HG03108 (cell line): ENCODE data around the gene PCDH15.
"Not testable (repeated sequence)": the region's sequence is repeated elsewhere in the genome, so short reads cannot be mapped to it uniquely, and the experiment has no call there.

ENCODE experiments used
- ATAC-seq: cut with Tn5 transposase; IDR thresholded peaks from one replicate; pipeline ENCODE4 v1.9.1; 2021; ENCODE audit warnings: moderate library complexity; ENCODE audit not compliant: unreplicated experiment

The PCDH15 gene

GRCh38 chr10:54010337-54010933 is 790.6 kb downstream of the PCDH15 start:
- ATAC-seq = no peak

- ATAC-seq = no peak
These were observed 791.4 kb downstream of the PCDH15 start for GRCh38 chr10:54009672-54010071.

GRCh38 chr10:54002077-54002476 is 799.0 kb downstream of the PCDH15 start:
- ATAC-seq = no peak

GRCh38 chr10:53997953-53998352 is 803.1 kb downstream of the PCDH15 start:
- no peak for ATAC-seq

- ATAC-seq = no peak
These were observed 810.2 kb downstream of the PCDH15 start for GRCh38 chr10:53990799-53991238.

- ATAC-seq = no peak
These were observed 817.6 kb downstream of the PCDH15 start for GRCh38 chr10:53983431-53983830.

GRCh38 chr10:53980210-53980609 is 820.8 kb downstream of the PCDH15 start:
- ATAC-seq = no peak

- no peak for ATAC-seq
These were observed 822.7 kb downstream of the PCDH15 start for GRCh38 chr10:53978301-53978700.

- no peak for ATAC-seq
These were observed 823.8 kb downstream of the PCDH15 start for GRCh38 chr10:53977267-53977666.

- no peak for ATAC-seq
These were observed 843.6 kb downstream of the PCDH15 start for GRCh38 chr10:53957401-53957800.

GRCh38 chr10:53955091-53955490 is 845.9 kb downstream of the PCDH15 start:
- ATAC-seq = no peak

- no peak for ATAC-seq
These were observed 848.1 kb downstream of the PCDH15 start for GRCh38 chr10:53952698-53953630.

- ATAC-seq = no peak
These were observed 861.4 kb downstream of the PCDH15 start for GRCh38 chr10:53939654-53940053.

GRCh38 chr10:53930648-53931047 is 870.4 kb downstream of the PCDH15 start:
- ATAC-seq = no peak

GRCh38 chr10:53924051-53924700 is 876.9 kb downstream of the PCDH15 start:
- not testable (repeated sequence) for ATAC-seq

GRCh38 chr10:53918755-53919154 is 882.3 kb downstream of the PCDH15 start:
- ATAC-seq = no peak

- ATAC-seq = no peak
These were observed 891.2 kb downstream of the PCDH15 start for GRCh38 chr10:53909791-53910190.

- no peak for ATAC-seq
These were observed 896.4 kb downstream of the PCDH15 start for GRCh38 chr10:53904506-53905241.

- no peak for ATAC-seq
These were observed 897.3 kb downstream of the PCDH15 start for GRCh38 chr10:53903756-53904155.

- no peak for ATAC-seq
These were observed 901.4 kb downstream of the PCDH15 start for GRCh38 chr10:53899463-53900160.
